ENCODE measurements around the gene CCDC40. TPM values are rescaled to one million over a fixed set of nuclear protein-coding genes. Genes with fewer than 3 reads are reported as not detected.

CCDC40 gene
- polyA plus RNA-seq, 10 donors: 2.7 to 8.6 (median 4.2) TPM

DNA sequence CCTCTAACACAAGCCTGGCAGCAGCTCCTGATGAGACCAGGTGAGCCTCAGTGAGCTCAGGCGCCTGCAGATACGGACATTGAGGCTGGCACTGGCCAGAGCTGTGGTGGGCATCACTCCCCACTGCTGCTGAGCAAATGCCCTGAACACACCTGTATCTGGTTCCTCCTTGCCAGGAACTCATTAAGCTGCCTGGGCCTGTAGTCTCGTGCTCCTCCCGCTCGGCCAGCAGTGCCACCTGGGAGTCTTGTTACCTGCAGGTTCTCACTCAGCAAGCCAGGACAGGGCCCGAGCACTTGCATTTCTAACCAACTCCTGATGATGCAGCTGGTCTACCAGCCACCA, 97.2 kb downstream of the CCDC40 start:
- no peak for DNase-seq

DNA sequence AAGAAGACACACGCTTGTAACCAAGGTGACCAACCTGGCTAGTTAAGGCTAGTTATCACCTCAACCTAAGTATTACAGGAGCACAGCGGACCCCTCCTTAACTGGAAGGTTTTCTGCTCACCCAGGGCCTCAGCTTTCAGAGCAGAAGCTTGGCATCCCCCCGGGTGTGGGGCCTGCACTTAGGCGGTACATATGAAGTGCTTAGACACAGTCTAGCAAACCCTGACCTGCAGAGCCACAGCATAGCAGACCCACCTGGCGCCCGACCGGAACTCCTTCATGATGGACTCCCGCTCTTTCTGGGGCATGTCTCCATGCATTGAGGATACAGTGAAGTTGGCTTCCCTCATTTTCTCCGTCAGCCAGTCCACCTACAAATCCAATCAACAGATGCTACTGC, 100.7 kb downstream of the CCDC40 start:
- no peak for DNase-seq

DNA sequence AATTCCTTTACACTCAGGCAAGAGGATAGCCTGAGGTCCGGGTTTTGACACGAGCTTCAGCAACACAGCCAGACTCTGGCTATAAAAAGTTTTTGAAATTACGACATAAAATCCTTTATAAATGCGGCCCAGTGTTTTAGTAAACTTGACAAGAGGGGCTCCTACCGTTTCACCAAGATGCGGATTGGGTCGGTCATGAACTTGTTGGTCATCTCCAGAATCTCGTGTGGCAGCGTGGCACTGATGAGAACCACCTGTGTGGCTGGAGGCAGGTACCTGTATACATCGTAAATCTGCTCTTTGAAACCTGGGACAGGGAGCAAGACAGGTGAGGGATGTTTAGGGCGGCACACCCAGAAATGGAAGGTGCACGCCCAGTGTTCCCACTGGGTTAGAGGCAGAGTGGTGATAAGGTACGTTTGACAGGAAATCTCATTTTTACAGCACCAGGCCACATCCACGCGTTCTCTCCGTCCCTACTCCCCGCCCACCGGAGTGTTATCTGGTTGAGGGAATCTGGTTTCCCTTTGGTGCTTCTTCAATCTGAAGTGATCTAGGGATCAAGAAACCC, 102.5 kb downstream of the CCDC40 start:
- DNase-seq: no peak

DNA sequence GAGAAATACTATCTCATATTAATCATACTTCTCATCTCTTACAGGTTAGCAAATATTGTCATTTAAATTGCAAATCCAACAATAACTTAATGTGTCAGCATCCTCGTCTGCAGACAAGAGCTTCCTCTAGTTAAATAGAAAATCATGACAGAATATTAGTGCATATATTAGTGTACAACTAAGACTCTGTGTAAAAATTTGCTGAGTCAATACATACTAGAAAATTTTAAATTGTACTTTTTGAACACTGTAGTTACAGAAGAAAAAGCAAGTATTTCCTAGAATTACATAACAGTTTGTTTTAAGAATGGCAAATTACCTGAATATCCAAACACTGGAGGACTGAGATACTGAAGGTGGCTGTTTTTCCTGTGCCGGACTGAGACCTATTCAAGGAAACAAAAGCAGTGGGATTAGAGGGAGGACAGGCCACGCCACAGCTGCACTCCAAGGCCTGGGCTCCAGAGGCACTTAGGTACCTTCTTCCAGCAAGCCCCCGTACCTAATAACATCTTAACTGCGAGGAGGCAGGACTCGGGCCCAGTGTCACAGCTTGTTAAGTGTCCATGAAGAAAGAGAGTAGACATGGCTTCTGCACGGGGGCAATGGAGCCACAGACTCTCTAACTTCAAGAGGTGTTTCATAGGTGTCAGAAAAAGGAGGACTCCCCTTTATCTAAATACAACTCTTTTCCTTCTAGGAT, 105.2 kb downstream of the CCDC40 start:
- DNase-seq: no peak

DNA sequence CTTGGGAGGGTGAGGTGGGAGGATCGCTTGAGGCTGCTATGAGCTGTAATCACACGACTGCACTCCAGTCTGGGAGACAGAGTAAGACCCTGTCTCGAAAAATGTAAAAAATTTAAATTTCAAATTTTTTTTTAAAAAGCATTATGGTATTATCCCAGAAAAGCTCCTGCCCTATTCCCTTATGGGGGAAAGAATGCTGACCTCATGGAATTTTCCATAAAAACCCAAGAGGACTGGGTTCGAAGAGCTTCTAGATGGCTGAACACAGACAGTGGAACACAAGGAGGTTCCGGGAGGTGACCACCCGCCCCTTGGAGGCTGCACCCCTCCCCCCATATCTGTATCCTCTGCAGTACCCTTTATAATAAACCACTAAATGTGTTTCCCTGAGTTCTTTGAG, 106.5 kb downstream of the CCDC40 start:
- DNase-seq: no peak

DNA sequence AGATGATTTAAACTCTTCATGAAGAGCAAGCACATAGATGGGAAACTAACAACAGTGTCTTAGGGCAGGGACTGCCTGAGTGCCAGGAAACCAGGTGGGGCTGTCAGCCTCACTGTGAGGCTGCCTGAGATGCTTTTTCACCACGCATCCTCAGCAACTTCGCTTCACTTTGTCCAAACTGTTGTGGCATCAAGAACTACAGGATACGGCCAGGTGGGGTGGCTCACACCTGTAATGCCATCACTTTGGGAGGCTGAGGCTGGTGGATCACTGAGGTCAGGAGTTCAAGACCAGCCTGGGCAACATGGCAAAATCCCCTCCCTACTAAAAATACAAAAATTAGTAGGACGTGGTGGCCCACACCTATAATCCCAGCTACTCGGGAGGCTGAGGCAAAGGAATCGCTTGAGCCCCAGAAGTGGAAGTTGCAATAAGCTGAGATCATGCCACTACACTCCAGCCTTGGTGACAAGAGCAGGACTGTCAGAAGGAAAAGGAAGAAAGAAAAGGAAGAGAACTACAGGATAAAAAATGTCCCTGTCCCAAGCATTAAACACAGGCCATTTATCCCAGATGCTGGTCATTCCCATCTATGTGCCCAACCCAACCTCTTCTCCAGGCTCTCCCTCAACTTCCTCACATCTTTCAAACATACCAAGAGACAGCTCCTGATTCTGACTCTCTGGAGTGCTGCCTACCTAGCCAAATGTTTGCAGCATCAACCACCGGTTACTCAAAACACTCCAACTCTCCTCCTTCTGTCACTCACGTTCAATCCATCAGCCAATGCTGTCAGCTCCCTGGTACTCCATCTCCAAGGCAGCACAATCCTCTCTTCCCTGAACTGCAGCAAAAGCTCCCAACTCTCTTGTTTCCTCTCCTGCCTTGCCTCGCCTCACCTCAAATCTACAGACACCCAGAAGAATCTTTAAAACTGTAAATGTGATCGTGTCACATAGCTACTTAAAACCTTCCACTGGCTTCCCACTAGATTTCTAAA, 108.9 kb downstream of the CCDC40 start:
- DNase-seq: no peak

DNA sequence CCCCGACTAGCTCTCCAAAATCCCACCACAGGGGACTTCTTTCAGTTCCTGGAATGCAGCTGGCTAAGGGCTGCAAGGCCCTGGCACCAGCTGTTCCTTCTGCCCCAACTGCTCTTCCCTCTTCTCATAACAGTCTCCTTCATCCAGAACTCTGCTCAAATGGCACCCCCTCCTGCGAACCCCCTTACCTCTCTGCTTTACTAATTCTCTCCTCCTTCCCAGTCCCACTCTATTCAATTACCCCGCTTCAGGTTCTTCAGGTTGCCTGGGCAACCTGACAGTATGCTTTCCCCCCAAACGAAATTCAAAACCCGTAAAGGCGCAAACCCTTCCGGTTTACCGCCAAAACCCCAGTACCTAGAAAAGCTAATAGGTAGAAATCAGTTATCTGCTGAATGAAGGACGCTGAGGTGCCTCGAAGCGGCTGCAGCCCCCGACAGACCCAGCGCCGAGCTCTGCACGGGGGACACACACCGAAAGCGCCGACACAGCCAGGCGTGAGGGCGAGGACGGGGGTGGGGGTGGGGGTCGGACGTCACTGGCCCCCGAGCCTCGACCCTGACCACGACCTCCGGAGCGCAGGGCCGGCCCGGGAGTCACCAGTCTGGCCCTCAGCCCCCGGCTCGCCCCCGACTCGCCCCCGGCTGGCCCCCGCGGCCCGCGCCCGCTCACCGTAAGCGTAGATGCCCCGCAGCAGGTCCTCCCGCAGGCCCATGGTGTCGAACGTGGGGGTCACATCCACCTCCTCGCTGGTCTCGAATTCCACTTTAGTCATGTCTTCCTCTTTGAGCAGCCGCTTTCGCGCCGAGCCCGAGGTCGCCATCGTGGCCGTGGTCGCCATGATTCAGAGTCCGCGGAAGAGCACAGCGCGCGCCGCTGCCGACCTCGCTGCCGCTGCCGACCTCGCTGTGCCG, 109.9 kb downstream of the CCDC40 start:
- peak in 2 of 3 donors; percentile 42 to 63 for DNase-seq

DNA sequence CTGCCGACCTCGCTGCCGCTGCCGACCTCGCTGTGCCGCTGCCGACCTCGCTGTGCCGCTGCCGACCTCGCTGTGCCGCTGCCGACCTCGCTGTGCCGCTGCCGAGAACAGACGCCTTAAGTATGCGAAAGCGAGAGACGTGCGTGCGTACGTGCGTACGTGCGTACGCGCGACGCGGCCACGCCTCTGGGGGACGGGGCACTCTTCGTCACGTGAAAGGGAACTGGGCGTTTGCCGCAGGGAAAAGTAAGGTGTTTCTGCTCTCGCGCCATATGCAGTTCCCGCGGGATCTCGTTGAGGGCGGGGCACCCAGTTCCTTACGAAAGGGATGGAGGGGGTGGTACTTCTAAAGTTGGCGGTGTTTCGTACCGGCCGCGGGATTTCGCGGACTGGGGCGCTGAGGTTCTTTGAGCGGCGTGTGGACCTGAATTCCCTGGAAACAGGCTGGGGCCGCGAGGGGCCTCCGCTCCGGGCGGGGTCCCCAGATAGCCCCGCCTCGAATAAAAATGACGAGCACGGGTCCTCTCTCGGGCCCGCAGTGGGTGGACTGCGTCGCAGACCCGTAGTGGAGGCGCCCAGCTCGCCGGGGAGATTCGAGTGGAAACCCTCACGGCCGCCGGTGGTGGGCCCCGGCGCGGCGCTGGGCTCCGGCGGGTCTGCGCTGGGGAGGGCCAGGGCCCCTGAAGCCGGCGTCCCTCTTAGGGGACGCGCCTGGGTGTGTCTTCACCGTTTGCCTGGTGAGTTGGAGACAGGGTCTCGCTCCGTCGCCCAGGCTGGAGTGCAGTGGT, 110.8 kb downstream of the CCDC40 start, which contains the start of gene EIF4A3:
Gene EIF4A3, minus strand, starts transcription at position 94 of the 788 bp plus-strand sequence. CDS start 167 bp downstream, outside the sequence.
- peak; percentile 99 to 100 (median 100) for DNase-seq

Other genes starting within 250 kb of the CCDC40 start
- 1 to 10 TPM; 3.5 to 7.4 (median 5.5) TPM for gene CBX8, start 239.6 kb upstream of the CCDC40 start, polyA plus RNA-seq (ENCODE audit: insufficient read length in 10 of 10)
- gene CBX4, start 197.2 kb upstream of the CCDC40 start, polyA plus RNA-seq (ENCODE audit: insufficient read length in 10 of 10): 10 to 100 TPM in 3 of 10 donors, 1 to 10 TPM in 7; 5.7 to 11.7 (median 8.3) TPM
- 10 to 100 TPM; 25.0 to 38.9 (median 29.8) TPM for gene TBC1D16, start 770 bp upstream of the CCDC40 start, polyA plus RNA-seq (ENCODE audit: insufficient read length in 10 of 10)
- 10 to 100 TPM; 17.6 to 42.7 (median 23.1) TPM for gene GAA, start 64.9 kb downstream of the CCDC40 start, polyA plus RNA-seq (ENCODE audit: insufficient read length in 10 of 10)
- 10 to 100 TPM; 56.9 to 87.8 (median 68.4) TPM for gene EIF4A3, start 110.5 kb downstream of the CCDC40 start, polyA plus RNA-seq (ENCODE audit: insufficient read length in 10 of 10)
- gene CARD14, start 133.4 kb downstream of the CCDC40 start, polyA plus RNA-seq (ENCODE audit: insufficient read length in 10 of 10): under 1 TPM; 0.28 to 0.94 (median 0.71) TPM
- 10 to 100 TPM; 16.1 to 22.9 (median 17.7) TPM for gene SGSH, start 183.7 kb downstream of the CCDC40 start, polyA plus RNA-seq (ENCODE audit: insufficient read length in 10 of 10)
- 10 to 100 TPM in 2 of 10 donors, 1 to 10 TPM in 8; 7.3 to 12.6 (median 9.2) TPM for gene SLC26A11, start 183.8 kb downstream of the CCDC40 start, polyA plus RNA-seq (ENCODE audit: insufficient read length in 10 of 10)
- gene RNF213, start 224.2 kb downstream of the CCDC40 start, polyA plus RNA-seq (ENCODE audit: insufficient read length in 10 of 10): 10 to 100 TPM; 23.7 to 58.7 (median 36.2) TPM

Data from muscle of back (tissue), 11 donors.